C4-2B (cell line): ENCODE results near the gene KCNMA1.

Experiments used
- ZFX ChIP-seq: fragments of 450-650 bp; IDR thresholded peaks from 2 replicates; pipeline ENCODE4 v1.6.1; 2017
- TF ChIP-seq, protein P1 (sequence below): fragments of 450-650 bp; conservative IDR thresholded peaks from 2 replicates; pipeline ENCODE4 v1.5.1; 2017; ENCODE audit warnings: mild to moderate bottlenecking

GRCh38 chr10:76880931-76881330, 756.7 kb downstream of the KCNMA1 start:
- TF ChIP-seq, protein P1, sequence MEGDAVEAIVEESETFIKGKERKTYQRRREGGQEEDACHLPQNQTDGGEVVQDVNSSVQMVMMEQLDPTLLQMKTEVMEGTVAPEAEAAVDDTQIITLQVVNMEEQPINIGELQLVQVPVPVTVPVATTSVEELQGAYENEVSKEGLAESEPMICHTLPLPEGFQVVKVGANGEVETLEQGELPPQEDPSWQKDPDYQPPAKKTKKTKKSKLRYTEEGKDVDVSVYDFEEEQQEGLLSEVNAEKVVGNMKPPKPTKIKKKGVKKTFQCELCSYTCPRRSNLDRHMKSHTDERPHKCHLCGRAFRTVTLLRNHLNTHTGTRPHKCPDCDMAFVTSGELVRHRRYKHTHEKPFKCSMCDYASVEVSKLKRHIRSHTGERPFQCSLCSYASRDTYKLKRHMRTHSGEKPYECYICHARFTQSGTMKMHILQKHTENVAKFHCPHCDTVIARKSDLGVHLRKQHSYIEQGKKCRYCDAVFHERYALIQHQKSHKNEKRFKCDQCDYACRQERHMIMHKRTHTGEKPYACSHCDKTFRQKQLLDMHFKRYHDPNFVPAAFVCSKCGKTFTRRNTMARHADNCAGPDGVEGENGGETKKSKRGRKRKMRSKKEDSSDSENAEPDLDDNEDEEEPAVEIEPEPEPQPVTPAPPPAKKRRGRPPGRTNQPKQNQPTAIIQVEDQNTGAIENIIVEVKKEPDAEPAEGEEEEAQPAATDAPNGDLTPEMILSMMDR, result no peak
- no peak for TF ChIP-seq ZFX
